ENCODE measurements around the gene GJC2. TPM values are rescaled to one million over a fixed set of nuclear protein-coding genes. Genes with fewer than 3 reads are reported as not detected.

Gene GJC2
- total RNA-seq, 4 donors from 2014 or later, result 0.48 to 2.7 (median 0.66) TPM

DNA sequence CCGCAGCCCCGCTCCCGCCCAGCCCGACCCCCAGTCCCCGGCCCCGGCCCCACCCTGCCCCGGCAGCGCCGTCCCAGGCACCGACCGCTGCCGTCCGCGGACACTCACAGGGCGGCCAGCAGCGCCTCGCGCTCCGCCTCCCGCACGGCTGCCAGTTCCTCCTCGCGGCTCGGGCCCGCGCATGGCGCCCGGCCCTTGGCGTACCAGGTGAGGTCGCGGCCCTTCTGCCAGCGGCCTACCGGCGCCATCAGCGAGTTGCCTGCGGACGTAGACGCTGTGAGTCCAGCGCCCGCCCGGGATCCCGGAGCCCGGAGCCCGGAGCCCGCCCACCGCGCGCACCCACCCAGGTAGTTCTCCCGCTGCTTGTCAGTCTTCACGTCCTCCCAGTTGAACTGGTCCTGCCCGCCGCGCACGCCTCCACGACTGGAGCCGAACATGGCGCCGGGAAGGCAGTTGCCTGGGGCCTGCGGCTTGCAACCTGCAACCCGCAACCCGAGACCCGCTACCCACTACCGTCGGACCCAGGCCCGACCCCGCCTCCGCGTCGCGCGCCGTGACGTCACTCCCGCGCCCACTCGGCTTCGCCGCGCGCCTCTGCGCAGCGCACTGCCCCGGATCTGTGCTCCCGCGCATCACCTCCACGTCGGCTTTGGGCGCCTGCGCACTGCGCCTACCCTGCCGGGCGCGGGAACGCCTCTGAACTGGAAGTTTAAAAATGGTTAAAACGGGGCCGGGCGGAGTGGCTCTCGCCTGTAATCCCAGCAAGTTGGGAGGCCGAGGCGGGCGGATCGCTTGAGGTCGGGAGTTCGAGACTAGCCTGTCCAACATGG is 46.7 kb upstream of the GJC2 start, which contains the start of gene C1orf35:
TSS of gene C1orf35 (minus strand) at position 535 of the 830 bp plus-strand sequence. CDS start at position 437, 98 bp downstream.
- intact Hi-C loops (cut with DNase I), result loop anchor here (10.0 kb wide), 1 partner anchor 62 kb away; the partner anchor contains the start of gene IBA57
- H3K27me3 ChIP-seq, result no peaks in the 10 kb centered on the region
- H3K36me3 ChIP-seq, result peaks cover 18 to 60% (median 32%) of the 10 kb centered on the region in 3 donors
- H3K9me3 ChIP-seq, result no peaks in the 10 kb centered on the region
- peak within 1 kb of the TSS; percentile 91 to 97 (median 92) for H3K27ac ChIP-seq
- WGBS, 2 donors, result 0% methylated on average over 2 of the region's 104 CpGs; no CpG with 5 or more reads in 1 of the 2 donors
- DNase-seq, result peak; percentile 57
- peak in 3 of 4 donors; percentile 50 to 82 (median 57) for TF ChIP-seq POLR2A (IDR thresholded peaks at IDR 0.05)
- TF ChIP-seq, protein P1, sequence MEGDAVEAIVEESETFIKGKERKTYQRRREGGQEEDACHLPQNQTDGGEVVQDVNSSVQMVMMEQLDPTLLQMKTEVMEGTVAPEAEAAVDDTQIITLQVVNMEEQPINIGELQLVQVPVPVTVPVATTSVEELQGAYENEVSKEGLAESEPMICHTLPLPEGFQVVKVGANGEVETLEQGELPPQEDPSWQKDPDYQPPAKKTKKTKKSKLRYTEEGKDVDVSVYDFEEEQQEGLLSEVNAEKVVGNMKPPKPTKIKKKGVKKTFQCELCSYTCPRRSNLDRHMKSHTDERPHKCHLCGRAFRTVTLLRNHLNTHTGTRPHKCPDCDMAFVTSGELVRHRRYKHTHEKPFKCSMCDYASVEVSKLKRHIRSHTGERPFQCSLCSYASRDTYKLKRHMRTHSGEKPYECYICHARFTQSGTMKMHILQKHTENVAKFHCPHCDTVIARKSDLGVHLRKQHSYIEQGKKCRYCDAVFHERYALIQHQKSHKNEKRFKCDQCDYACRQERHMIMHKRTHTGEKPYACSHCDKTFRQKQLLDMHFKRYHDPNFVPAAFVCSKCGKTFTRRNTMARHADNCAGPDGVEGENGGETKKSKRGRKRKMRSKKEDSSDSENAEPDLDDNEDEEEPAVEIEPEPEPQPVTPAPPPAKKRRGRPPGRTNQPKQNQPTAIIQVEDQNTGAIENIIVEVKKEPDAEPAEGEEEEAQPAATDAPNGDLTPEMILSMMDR (IDR thresholded peaks at IDR 0.05), result peak in 1 of 6 experiments; percentile 44
- peak within 1 kb of the TSS; percentile 59 to 90 (median 80) for H3K4me3 ChIP-seq
- H3K4me1 ChIP-seq, result peaks cover 11 to 58% (median 21%) of the 10 kb centered on the region in 3 donors

- H3K9me3 ChIP-seq, result no peaks in the 10 kb centered on the region
- 52 to 57% methylated on average over 3 to 6 of the region's 7 CpGs for WGBS, 2 donors
- intact Hi-C loops (cut with DNase I), result loop anchor here (10.0 kb wide), 1 partner anchor 60 kb away; the partner anchor contains the start of gene IBA57
- DNase-seq, result no peak
- no peak overlapping the region for H3K27ac ChIP-seq
- H3K4me3 ChIP-seq, result no peak overlapping the region
- peaks cover 4 to 44% (median 18%) of the 10 kb centered on the region in 3 donors for H3K36me3 ChIP-seq
- H3K27me3 ChIP-seq, result no peaks in the 10 kb centered on the region
- peaks cover 20 to 62% (median 28%) of the 10 kb centered on the region in 3 donors for H3K4me1 ChIP-seq
- TF ChIP-seq POLR2A (IDR thresholded peaks at IDR 0.05), result no peak
- TF ChIP-seq, protein P1 (IDR thresholded peaks at IDR 0.05), result no peak
These were observed 45.0 kb upstream of the GJC2 start for GRCh38 chr1:228104526-228105269.

DNA sequence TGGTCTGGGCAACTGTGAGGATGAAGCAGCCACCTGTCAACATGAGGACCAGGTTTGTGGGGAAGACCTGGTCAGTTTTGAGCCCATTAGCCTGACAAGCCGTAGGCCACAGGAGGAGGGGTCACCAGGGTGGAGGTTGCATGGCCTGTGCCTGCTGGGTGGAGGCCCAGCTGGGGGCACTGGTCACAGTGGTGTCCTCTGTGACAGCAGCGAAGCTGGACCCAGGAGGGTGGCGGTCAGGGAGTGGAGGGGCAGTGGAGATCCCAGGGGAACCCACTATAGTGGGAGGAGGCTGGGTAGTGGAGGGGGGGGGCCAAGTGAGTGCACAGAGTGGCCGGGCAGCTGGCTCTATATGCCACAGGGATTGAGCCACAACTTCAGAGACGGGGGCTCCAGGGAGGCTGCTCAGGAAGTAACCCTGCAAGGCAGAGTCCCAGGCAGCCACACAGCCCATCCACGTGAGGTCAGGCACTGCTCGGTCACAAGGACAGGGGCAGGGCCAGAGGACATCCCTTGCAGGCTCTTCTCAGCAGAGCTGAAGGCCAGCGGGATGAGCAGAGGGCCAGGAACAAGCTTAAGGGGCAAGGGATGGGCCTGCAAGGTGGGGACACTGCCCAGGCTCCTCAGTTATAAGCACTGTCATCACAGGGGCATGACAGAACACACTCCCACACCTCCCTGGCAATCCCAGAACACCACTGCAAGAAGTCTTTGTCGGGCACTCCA is 44.3 kb upstream of the GJC2 start:
- DNase-seq, result no peak
- H3K4me1 ChIP-seq, result peaks cover 24 to 62% (median 33%) of the 10 kb centered on the region in 3 donors
- no peak overlapping the region for H3K27ac ChIP-seq
- no peaks in the 10 kb centered on the region for H3K27me3 ChIP-seq
- H3K36me3 ChIP-seq, result peaks cover 0 to 36% (median 14%) of the 10 kb centered on the region in 3 donors
- H3K9me3 ChIP-seq, result no peaks in the 10 kb centered on the region
- TF ChIP-seq POLR2A (IDR thresholded peaks at IDR 0.05), result no peak
- TF ChIP-seq, protein P1 (IDR thresholded peaks at IDR 0.05), result no peak
- no peak overlapping the region for H3K4me3 ChIP-seq
- whole genome bisulfite sequencing, 2 donors, result 72 to 79% methylated on average over 4 to 5 of the region's 9 CpGs
- intact Hi-C loops (cut with DNase I), result loop anchor here (10.0 kb wide), 1 partner anchor 59 kb away; the partner anchor contains the start of gene IBA57

- Histone ChIP-seq H3K27me3 (no peaks in the 10 kb centered on the region), H3K4me1 (peaks cover 24 to 56% (median 33%) of the 10 kb centered on the region in 3 donors), H3K36me3 (peaks cover 0 to 29% (median 9%) of the 10 kb centered on the region in 3 donors), H3K27ac (no peak overlapping the region), H3K9me3 (no peaks in the 10 kb centered on the region), H3K4me3 (no peak overlapping the region)
- TF ChIP-seq, protein P1 (IDR thresholded peaks at IDR 0.05), result no peak
- no peak for TF ChIP-seq POLR2A (IDR thresholded peaks at IDR 0.05)
- intact Hi-C loops (cut with DNase I), result loop anchor here (10.0 kb wide), 1 partner anchor 59 kb away; the partner anchor contains the start of gene IBA57
- DNase-seq, result no peak
- 90 to 92% methylated on average over 2 of the region's 8 CpGs for WGBS, 2 donors
These were observed 43.5 kb upstream of the GJC2 start for GRCh38 chr1:228105996-228106799.
